Measurements from ENCODE around the gene CLCN6.

Gene CLCN6

DNA sequence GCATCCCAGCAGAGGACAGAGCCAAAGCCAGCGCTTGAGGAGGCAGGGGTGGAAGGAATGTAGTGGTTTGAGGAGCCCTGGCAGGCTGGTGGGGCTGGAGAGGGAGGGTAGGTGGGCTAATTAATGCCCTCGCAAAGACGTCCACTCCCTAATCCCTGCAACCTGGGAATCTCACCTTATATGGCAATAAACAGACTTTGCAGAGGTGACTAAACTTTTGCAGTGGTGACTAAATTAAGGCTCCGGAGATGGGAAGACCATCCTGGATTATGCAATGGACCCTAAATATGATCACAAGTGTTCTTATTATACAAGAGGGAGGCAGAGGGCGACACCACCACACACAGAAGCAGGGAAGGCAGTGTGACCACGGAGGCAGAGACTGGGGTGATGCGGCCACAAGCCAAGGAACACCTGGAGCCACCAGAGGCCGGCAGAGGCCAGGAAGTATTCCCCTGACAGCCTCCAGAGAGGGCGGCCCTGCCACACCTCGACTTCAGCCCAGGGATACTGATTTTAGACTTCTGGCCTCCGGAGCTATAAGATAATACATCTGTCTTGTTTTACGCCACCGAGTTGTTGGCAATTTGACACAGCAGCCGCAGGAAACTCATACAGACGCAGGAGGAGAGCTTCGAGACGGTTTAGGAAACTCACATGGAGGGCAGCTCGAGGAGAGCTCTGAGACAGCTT, 75.9 kb downstream of the CLCN6 start:
- peaks cover 99% of the 10 kb centered on the region for H3K27me3 ChIP-seq (replicated peaks; ENCODE audit: insufficient read depth, low read length)
- H3K4me3 ChIP-seq (ENCODE audit: low read length) = no peak overlapping the region
- H2AFZ ChIP-seq (ENCODE audit: low read length) = no peak overlapping the region
- no peaks in the 10 kb centered on the region for H3K9me3 ChIP-seq (replicated peaks; ENCODE audit: insufficient read depth, low read length)
- no peaks in the 10 kb centered on the region for H3F3A ChIP-seq (ENCODE audit: insufficient read depth, low read length)
- no peaks in the 10 kb centered on the region for H3K79me2 ChIP-seq (ENCODE audit: low read length)
- no peak overlapping the region for H3K4me2 ChIP-seq (ENCODE audit: low read depth, low read length)
- no peak overlapping the region for H3K9ac ChIP-seq (ENCODE audit: low read length)
- no peak for DNase-seq
- H3K36me3 ChIP-seq (replicated peaks; ENCODE audit: insufficient read depth, low read length) = no peaks in the 10 kb centered on the region
- H3K27ac ChIP-seq (ENCODE audit: low read length) = no peak overlapping the region
- no peaks in the 10 kb centered on the region for H3K9me2 ChIP-seq (replicated peaks; ENCODE audit: insufficient read depth, low read length)
- no peak for TF ChIP-seq EZH2phosphoT487 (IDR thresholded peaks at IDR 0.05; ENCODE audit: low read length)
- no peak for TF ChIP-seq EZH2 (optimal IDR thresholded peaks at IDR 0.05; ENCODE audit: low read depth, low read length)
- TF ChIP-seq, protein P1, sequence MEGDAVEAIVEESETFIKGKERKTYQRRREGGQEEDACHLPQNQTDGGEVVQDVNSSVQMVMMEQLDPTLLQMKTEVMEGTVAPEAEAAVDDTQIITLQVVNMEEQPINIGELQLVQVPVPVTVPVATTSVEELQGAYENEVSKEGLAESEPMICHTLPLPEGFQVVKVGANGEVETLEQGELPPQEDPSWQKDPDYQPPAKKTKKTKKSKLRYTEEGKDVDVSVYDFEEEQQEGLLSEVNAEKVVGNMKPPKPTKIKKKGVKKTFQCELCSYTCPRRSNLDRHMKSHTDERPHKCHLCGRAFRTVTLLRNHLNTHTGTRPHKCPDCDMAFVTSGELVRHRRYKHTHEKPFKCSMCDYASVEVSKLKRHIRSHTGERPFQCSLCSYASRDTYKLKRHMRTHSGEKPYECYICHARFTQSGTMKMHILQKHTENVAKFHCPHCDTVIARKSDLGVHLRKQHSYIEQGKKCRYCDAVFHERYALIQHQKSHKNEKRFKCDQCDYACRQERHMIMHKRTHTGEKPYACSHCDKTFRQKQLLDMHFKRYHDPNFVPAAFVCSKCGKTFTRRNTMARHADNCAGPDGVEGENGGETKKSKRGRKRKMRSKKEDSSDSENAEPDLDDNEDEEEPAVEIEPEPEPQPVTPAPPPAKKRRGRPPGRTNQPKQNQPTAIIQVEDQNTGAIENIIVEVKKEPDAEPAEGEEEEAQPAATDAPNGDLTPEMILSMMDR (IDR thresholded peaks at IDR 0.05; ENCODE audit: low read length) = no peak
- H4K20me1 ChIP-seq (ENCODE audit: insufficient read depth, low read length) = no peaks in the 10 kb centered on the region
- H3K4me1 ChIP-seq (ENCODE audit: low read length) = no peaks in the 10 kb centered on the region

DNA sequence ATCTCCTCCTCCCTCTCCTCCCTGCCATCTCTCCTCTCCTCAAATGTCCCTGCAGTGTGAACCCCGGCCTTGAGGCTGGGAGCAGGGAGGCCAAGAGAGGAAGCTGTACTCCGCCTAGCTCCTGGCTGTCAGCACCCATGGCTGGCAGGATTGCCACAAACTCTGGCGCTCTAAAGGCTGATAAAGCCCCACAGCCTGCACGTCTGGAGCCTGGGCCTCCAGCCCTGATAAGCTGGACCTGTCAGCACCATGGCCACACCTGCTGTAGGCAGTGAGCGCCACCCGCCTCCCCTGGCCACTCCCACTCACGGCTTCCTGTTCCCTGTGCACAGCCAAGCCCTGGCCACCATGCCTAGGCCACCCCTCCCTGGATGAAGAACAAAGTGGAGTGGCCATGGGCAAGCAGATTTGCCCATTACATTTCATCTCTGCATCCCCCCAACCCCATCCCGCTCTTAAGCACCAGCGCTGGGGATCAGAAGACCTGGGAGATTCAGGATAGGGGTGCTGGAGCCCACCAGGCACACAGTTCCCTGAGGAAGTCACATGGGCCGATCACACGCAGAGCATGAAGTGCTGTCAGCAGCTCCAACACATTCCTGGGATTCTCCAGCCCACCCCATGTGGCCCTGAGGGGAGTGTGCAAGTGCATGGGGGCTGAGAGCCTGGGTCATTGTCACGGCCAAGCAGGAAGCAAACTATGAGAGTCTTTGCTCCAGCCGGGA, 77.0 kb downstream of the CLCN6 start:
- Histone ChIP-seq H3K36me3 (replicated peaks; ENCODE audit: insufficient read depth, low read length) (no peaks in the 10 kb centered on the region), H3K79me2 (ENCODE audit: low read length) (no peaks in the 10 kb centered on the region), H3K9me3 (replicated peaks; ENCODE audit: insufficient read depth, low read length) (no peaks in the 10 kb centered on the region), H3K9me2 (replicated peaks; ENCODE audit: insufficient read depth, low read length) (no peaks in the 10 kb centered on the region), H3K9ac (ENCODE audit: low read length) (no peak overlapping the region), H3K27ac (ENCODE audit: low read length) (no peak overlapping the region), H4K20me1 (ENCODE audit: insufficient read depth, low read length) (no peaks in the 10 kb centered on the region), H3K4me1 (ENCODE audit: low read length) (no peaks in the 10 kb centered on the region), H3K4me2 (ENCODE audit: low read depth, low read length) (no peak overlapping the region), H3K4me3 (ENCODE audit: low read length) (no peak overlapping the region), H2AFZ (ENCODE audit: low read length) (no peak overlapping the region), H3F3A (ENCODE audit: insufficient read depth, low read length) (no peaks in the 10 kb centered on the region), H3K27me3 (replicated peaks; ENCODE audit: insufficient read depth, low read length) (peaks cover 99% of the 10 kb centered on the region)
- TF ChIP-seq EZH2 (optimal IDR thresholded peaks at IDR 0.05; ENCODE audit: low read depth, low read length) = no peak
- no peak for TF ChIP-seq EZH2phosphoT487 (IDR thresholded peaks at IDR 0.05; ENCODE audit: low read length)
- TF ChIP-seq, protein P1 (IDR thresholded peaks at IDR 0.05; ENCODE audit: low read length) = no peak
- DNase-seq = no peak

DNA sequence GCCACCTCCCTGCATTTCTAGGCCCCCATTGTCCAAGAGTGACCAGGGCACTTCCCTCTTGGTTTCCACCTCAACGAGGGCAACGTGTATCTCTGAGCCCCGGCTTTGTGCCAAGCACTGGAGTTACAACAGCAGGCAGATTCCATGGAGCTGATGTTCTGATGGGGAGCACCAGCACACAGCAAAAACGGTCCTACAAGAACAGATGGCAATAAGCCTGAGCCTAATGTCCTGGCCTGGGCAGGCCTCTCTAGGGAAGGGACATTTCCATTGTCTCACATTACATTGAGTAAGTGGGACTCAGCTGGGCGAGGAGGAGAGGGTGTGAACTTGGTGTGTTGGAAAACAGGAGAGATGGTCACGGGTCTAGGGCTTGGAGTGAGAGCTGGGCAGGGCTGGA, 79.9 kb downstream of the CLCN6 start:
- no peak overlapping the region for H3K27ac ChIP-seq (ENCODE audit: low read length)
- H3K79me2 ChIP-seq (ENCODE audit: low read length) = no peaks in the 10 kb centered on the region
- H3K27me3 ChIP-seq (replicated peaks; ENCODE audit: insufficient read depth, low read length) = peaks cover 97% of the 10 kb centered on the region
- H2AFZ ChIP-seq (ENCODE audit: low read length) = no peak overlapping the region
- no peak for TF ChIP-seq EZH2phosphoT487 (IDR thresholded peaks at IDR 0.05; ENCODE audit: low read length)
- TF ChIP-seq, protein P1 (IDR thresholded peaks at IDR 0.05; ENCODE audit: low read length) = no peak
- TF ChIP-seq EZH2 (optimal IDR thresholded peaks at IDR 0.05; ENCODE audit: low read depth, low read length) = no peak
- H4K20me1 ChIP-seq (ENCODE audit: insufficient read depth, low read length) = no peaks in the 10 kb centered on the region
- no peak for DNase-seq
- H3K9ac ChIP-seq (ENCODE audit: low read length) = no peak overlapping the region
- H3K9me2 ChIP-seq (replicated peaks; ENCODE audit: insufficient read depth, low read length) = no peaks in the 10 kb centered on the region
- no peaks in the 10 kb centered on the region for H3K9me3 ChIP-seq (replicated peaks; ENCODE audit: insufficient read depth, low read length)
- H3K4me1 ChIP-seq (ENCODE audit: low read length) = no peaks in the 10 kb centered on the region
- no peak overlapping the region for H3K4me3 ChIP-seq (ENCODE audit: low read length)
- H3K4me2 ChIP-seq (ENCODE audit: low read depth, low read length) = no peak overlapping the region
- no peaks in the 10 kb centered on the region for H3F3A ChIP-seq (ENCODE audit: insufficient read depth, low read length)
- no peaks in the 10 kb centered on the region for H3K36me3 ChIP-seq (replicated peaks; ENCODE audit: insufficient read depth, low read length)

Data from MM.1S (cell line).